K562 (cell line): ENCODE measurements around the gene KRT81. TPM values are rescaled to one million over a fixed set of nuclear protein-coding genes. Genes with fewer than 3 reads are reported as not detected.

Experiments used
- polyA plus RNA-seq, 8 experiments: library from polyadenylated mRNA; depleted of rRNA in 4 of 8; stranded (reverse) in 5 of 8; unstranded in 3 of 8; fragments of >200 nt; fragmentation: Nextera tagmentation in 2 of 8; fragmentation: Illumina TruSeq in 1 of 8; extraction: Ambion mirVana in 2 of 8; extraction: Trizol in 1 of 8; gene quantifications; 2 replicates each; pipeline versions ENCODE4 v1.2.1 to v1.2.3, GENCODE V29; 2011 to 2014; ENCODE audit warnings: inconsistent platforms in 1 of 8, missing spikeins in 1 of 8
- total RNA-seq, 7 experiments: library from RNA; depleted of rRNA in 6 of 7; stranded (reverse); fragments of >200 nt in 6 of 7; fragmentation: Illumina TruSeq in 2 of 7; extraction: Trizol in 2 of 7; gene quantifications; 2 replicates each; pipeline versions ENCODE4 v1.2.1 to v1.2.3, GENCODE V29; 2011 to 2021; ENCODE audit warnings: low replicate concordance in 1 of 7
- TF ChIP-seq, protein P1 (sequence below), 2 experiments: fragments of 450-650 bp; IDR thresholded peaks; 2 replicates each; pipeline ENCODE4 v1.6.1; 2018; ENCODE audit warnings: mild to moderate bottlenecking in 2 of 2, low read depth in 1 of 2; ENCODE audit not compliant: partially characterized antibody in 2 of 2
- TF ChIP-seq, protein P2 (sequence below): fragments of 450-650 bp; IDR thresholded peaks from 2 replicates; pipeline ENCODE4 v1.6.1; 2016; ENCODE audit warnings: mild to moderate bottlenecking, moderate library complexity
- TF ChIP-seq, protein P3 (sequence below): IDR thresholded peaks from 2 replicates; pipeline ENCODE4 v1.6.1; 2012; ENCODE audit warnings: low read depth, low read length, improper control_type of control experiment, borderline replicate concordance
- TF ChIP-seq, protein P4 (sequence below): fragments of 200-800 bp; sonication (Bioruptor generic); IDR thresholded peaks from 2 replicates; pipeline ENCODE4 v1.6.1; 2017; ENCODE audit warnings: missing genetic modification characterization, missing compliant biosample characterization

KRT81 gene
- total and polyA plus RNA-seq, 9 of the 15 experiments (the other 6 are each of a cell fraction or from before 2014, with no cell fraction given), result 0.27 TPM; not detected in 8

DNA sequence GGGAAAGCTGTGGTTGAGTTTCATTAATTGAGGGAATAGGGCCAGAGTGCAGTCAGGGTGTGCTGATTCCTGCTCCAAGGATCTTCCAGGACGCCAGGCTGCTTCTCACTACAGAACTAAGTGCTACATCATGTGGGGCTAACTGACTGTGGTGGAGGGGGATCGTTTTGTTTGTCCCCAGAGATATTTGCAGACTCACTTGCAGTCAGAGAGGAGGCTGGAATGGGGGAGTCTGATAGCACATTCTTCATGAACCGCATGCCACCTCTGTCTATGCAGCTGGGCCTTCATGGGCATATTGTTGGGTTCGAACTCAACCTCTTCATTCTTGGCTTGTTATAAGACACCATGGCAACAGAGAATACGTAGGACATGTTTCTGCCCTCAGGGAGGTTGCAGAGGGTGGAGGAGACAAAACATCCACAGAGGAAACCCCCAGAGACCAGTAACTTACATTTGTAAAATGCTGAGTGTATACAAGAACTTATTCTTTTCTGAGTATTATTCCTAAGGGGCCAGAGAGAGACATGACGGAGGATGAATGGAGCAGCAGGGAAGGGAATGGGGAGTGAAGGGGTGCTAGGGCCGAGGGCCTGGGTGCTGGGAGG, 45.3 kb downstream of the KRT81 start (continued):
- TF ChIP-seq, protein P1, sequence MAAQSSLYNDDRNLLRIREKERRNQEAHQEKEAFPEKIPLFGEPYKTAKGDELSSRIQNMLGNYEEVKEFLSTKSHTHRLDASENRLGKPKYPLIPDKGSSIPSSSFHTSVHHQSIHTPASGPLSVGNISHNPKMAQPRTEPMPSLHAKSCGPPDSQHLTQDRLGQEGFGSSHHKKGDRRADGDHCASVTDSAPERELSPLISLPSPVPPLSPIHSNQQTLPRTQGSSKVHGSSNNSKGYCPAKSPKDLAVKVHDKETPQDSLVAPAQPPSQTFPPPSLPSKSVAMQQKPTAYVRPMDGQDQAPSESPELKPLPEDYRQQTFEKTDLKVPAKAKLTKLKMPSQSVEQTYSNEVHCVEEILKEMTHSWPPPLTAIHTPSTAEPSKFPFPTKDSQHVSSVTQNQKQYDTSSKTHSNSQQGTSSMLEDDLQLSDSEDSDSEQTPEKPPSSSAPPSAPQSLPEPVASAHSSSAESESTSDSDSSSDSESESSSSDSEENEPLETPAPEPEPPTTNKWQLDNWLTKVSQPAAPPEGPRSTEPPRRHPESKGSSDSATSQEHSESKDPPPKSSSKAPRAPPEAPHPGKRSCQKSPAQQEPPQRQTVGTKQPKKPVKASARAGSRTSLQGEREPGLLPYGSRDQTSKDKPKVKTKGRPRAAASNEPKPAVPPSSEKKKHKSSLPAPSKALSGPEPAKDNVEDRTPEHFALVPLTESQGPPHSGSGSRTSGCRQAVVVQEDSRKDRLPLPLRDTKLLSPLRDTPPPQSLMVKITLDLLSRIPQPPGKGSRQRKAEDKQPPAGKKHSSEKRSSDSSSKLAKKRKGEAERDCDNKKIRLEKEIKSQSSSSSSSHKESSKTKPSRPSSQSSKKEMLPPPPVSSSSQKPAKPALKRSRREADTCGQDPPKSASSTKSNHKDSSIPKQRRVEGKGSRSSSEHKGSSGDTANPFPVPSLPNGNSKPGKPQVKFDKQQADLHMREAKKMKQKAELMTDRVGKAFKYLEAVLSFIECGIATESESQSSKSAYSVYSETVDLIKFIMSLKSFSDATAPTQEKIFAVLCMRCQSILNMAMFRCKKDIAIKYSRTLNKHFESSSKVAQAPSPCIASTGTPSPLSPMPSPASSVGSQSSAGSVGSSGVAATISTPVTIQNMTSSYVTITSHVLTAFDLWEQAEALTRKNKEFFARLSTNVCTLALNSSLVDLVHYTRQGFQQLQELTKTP (IDR thresholded peaks at IDR 0.05; ENCODE audit: low read depth in 1 of 2, partially characterized antibody in 2 of 2), result no peak
- TF ChIP-seq, protein P2, sequence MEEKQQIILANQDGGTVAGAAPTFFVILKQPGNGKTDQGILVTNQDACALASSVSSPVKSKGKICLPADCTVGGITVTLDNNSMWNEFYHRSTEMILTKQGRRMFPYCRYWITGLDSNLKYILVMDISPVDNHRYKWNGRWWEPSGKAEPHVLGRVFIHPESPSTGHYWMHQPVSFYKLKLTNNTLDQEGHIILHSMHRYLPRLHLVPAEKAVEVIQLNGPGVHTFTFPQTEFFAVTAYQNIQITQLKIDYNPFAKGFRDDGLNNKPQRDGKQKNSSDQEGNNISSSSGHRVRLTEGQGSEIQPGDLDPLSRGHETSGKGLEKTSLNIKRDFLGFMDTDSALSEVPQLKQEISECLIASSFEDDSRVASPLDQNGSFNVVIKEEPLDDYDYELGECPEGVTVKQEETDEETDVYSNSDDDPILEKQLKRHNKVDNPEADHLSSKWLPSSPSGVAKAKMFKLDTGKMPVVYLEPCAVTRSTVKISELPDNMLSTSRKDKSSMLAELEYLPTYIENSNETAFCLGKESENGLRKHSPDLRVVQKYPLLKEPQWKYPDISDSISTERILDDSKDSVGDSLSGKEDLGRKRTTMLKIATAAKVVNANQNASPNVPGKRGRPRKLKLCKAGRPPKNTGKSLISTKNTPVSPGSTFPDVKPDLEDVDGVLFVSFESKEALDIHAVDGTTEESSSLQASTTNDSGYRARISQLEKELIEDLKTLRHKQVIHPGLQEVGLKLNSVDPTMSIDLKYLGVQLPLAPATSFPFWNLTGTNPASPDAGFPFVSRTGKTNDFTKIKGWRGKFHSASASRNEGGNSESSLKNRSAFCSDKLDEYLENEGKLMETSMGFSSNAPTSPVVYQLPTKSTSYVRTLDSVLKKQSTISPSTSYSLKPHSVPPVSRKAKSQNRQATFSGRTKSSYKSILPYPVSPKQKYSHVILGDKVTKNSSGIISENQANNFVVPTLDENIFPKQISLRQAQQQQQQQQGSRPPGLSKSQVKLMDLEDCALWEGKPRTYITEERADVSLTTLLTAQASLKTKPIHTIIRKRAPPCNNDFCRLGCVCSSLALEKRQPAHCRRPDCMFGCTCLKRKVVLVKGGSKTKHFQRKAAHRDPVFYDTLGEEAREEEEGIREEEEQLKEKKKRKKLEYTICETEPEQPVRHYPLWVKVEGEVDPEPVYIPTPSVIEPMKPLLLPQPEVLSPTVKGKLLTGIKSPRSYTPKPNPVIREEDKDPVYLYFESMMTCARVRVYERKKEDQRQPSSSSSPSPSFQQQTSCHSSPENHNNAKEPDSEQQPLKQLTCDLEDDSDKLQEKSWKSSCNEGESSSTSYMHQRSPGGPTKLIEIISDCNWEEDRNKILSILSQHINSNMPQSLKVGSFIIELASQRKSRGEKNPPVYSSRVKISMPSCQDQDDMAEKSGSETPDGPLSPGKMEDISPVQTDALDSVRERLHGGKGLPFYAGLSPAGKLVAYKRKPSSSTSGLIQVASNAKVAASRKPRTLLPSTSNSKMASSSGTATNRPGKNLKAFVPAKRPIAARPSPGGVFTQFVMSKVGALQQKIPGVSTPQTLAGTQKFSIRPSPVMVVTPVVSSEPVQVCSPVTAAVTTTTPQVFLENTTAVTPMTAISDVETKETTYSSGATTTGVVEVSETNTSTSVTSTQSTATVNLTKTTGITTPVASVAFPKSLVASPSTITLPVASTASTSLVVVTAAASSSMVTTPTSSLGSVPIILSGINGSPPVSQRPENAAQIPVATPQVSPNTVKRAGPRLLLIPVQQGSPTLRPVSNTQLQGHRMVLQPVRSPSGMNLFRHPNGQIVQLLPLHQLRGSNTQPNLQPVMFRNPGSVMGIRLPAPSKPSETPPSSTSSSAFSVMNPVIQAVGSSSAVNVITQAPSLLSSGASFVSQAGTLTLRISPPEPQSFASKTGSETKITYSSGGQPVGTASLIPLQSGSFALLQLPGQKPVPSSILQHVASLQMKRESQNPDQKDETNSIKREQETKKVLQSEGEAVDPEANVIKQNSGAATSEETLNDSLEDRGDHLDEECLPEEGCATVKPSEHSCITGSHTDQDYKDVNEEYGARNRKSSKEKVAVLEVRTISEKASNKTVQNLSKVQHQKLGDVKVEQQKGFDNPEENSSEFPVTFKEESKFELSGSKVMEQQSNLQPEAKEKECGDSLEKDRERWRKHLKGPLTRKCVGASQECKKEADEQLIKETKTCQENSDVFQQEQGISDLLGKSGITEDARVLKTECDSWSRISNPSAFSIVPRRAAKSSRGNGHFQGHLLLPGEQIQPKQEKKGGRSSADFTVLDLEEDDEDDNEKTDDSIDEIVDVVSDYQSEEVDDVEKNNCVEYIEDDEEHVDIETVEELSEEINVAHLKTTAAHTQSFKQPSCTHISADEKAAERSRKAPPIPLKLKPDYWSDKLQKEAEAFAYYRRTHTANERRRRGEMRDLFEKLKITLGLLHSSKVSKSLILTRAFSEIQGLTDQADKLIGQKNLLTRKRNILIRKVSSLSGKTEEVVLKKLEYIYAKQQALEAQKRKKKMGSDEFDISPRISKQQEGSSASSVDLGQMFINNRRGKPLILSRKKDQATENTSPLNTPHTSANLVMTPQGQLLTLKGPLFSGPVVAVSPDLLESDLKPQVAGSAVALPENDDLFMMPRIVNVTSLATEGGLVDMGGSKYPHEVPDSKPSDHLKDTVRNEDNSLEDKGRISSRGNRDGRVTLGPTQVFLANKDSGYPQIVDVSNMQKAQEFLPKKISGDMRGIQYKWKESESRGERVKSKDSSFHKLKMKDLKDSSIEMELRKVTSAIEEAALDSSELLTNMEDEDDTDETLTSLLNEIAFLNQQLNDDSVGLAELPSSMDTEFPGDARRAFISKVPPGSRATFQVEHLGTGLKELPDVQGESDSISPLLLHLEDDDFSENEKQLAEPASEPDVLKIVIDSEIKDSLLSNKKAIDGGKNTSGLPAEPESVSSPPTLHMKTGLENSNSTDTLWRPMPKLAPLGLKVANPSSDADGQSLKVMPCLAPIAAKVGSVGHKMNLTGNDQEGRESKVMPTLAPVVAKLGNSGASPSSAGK, result no peak
- TF ChIP-seq, protein P3, sequence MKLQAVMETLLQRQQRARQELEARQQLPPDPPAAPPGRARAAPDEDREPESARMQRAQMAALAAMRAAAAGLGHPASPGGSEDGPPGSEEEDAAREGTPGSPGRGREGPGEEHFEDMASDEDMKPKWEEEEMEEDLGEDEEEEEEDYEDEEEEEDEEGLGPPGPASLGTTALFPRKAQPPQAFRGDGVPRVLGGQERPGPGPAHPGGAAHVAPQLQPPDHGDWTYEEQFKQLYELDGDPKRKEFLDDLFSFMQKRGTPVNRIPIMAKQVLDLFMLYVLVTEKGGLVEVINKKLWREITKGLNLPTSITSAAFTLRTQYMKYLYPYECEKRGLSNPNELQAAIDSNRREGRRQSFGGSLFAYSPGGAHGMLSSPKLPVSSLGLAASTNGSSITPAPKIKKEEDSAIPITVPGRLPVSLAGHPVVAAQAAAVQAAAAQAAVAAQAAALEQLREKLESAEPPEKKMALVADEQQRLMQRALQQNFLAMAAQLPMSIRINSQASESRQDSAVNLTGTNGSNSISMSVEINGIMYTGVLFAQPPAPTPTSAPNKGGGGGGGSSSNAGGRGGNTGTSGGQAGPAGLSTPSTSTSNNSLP, result no peak
- TF ChIP-seq, protein P4, sequence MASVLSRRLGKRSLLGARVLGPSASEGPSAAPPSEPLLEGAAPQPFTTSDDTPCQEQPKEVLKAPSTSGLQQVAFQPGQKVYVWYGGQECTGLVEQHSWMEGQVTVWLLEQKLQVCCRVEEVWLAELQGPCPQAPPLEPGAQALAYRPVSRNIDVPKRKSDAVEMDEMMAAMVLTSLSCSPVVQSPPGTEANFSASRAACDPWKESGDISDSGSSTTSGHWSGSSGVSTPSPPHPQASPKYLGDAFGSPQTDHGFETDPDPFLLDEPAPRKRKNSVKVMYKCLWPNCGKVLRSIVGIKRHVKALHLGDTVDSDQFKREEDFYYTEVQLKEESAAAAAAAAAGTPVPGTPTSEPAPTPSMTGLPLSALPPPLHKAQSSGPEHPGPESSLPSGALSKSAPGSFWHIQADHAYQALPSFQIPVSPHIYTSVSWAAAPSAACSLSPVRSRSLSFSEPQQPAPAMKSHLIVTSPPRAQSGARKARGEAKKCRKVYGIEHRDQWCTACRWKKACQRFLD, result no peak
